GM19328 (cell line): Measurements from ENCODE around the gene GALK2.
"Not testable (repeated sequence)": the region's sequence is repeated elsewhere in the genome, so short reads cannot be mapped to it uniquely, and the experiment has no call there.

Experiments used
- ATAC-seq: cut with Tn5 transposase; IDR thresholded peaks from one replicate; pipeline ENCODE4 v1.9.1; 2021; ENCODE audit warnings: mild to moderate bottlenecking, moderate library complexity; ENCODE audit not compliant: unreplicated experiment

The GALK2 gene

DNA sequence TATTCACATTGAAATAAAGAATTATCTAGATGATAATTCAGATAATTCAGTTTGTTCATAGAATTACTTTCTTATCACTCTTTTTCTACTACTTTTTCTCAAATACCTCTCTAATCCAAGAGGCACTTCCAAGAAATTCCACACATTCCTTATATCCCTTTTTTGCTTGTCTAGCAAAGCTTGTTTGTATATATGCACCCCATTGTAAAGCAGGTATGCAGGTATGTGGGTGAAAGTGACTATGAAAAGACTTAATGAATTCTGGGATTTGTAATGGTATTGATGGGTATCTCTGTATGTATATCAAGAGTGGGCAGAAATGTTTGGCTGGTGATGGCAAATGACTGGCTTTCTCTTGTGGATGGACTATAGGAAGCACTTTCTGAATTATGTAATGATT, 158.9 kb downstream of the GALK2 start:
- ATAC-seq: no peak

DNA sequence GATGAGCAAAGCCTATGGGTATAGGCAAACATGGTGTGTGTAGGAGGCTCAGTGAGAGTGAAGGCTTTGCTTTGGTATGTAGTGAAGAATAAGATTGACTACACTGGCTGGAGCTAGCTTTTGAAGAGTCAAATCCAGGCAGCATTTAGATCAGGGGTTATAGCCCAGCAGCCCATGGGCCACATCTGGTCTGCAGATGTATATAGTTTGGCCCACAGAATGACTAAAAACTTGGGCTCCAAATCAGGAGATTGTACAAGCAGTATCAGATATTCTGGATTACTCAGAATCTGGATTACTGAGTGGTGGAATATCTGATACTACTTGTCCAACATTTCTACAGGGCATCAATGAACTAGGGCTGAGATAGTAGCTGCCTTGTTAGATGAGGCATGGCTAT, 160.1 kb downstream of the GALK2 start:
- ATAC-seq: no peak

DNA sequence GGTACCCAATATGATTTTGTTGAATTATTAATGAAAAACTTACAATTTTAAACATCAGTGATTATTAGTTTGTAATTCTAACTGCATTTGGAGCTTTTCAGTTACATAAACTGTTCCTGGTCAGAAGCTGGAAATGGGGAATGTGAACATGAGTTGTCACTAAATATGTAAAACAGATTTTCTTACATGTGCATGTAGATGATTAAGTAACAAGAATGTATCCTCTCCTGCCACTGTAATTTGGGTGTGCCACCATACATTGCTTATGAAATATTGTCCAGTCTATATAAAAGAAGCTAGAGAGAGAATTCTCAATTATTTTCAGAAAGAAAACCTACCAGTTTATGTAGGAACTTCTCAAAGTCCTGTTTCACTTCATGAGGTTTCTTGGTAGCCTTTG, 161.4 kb downstream of the GALK2 start:
- ATAC-seq: no peak

DNA sequence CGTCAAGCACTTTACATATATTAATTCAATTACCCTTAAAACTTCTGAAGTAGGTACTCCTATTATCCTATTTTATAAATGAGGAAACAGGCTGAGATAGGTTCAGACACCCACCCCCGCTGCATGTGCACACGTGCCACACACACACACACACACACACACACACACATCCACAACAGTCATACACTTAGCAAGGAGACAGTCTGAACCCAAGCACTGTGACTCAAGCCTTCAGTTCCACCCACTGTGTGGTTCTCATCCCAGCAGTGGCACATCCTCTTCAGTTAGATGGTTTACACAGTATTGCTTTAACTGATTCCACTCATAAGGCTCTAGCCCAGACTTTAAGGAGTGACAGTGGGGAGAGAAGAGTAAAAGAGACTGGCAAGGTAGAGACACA, 161.9 kb downstream of the GALK2 start:
- ATAC-seq: no peak

DNA sequence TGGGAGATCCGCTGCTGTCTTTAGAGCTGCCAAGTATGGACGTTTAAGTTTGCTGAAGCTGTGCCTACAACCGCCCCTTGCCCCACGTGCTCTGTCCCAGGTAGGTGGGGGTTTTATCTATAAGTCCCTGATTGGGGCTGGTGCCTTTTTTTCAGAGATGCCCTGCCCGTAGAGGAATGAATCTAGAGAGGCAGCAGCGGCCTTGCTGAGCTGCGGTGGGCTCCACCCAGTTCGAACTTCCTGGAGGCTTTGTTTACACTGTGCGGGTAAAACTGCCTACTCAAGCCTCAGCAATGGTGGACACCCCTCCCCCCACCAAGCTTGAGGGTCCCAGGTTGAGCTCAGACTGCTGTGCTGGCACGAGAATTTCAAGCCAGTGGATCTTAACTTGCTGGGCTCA, 169.6 kb downstream of the GALK2 start:
- ATAC-seq: no peak

DNA sequence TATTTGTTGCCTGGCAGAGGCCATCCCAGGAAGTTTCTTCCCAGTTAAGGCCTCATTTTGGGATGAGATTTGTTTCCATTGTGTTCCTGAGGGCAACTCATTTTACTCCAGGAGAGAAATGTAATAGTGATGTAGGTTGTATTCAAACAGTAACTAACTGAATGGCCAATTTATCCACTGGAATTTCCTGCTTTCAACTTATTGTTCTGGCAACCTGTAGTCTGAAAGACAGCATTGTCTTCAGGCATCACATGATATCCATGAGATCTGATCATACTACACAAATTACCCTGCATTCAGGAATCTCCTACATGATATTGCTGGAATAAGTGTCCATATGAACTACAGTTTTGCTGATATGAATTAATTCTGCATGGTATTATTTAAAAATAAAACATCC, 173.5 kb downstream of the GALK2 start:
- no peak for ATAC-seq

DNA sequence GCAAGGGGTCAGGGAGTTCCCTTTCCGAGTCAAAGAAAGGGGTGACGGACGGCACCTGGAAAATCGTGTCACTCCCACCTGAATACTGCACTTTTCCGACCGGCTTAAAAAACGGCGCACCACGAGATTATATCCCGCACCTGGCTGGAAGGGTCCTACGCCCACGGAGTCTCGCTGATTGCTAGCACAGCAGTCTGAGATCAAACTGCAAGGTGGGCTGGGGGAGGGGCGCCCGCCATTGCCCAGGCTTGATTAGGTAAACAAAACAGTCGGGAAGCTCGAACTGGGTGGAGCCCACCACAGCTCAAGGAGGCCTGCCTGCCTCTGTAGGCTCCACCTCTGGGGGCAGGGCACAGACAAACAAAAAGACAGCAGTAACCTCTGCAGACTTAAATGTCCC, 184.4 kb downstream of the GALK2 start:
- not testable (repeated sequence) for ATAC-seq

DNA sequence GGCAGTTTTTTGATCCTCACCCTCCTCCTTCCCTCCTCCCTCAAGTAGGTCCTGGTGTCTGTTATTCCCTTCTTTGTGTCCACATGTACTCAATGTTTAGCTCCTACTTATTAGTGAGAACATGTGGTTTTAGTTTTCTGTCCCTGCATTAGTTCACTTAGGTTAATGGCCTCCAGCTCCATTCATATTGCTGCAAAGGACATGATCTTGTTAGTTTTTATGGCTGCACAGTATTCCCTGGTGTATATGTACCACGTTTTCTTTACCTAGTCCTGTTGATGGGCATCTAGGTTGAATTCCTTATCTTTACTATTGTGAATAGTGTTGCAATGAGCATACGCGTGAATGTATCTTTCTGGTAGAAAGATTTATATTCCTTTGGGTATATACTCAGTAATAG, 191.3 kb downstream of the GALK2 start:
- no peak for ATAC-seq

DNA sequence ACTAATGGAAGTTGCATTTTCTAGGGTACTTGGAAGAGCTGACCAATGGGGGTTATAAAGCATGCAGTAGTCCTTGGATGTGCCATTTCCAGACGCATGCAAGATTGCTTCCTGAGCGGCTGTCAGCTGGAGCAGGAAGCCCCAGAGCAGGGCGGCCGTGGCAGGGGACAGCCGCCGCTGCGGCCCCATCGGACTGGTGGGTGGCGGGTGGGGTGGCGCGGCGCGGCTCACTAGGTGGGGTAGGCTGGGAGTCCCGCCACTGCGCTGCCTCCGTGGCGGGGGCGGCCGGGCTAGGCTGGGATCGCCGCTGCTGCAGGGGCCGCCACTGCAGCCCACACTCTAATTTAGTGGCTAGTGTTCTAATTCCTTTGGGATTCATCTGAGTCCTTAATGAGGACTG, 196.4 kb downstream of the GALK2 start:
- ATAC-seq: no peak

DNA sequence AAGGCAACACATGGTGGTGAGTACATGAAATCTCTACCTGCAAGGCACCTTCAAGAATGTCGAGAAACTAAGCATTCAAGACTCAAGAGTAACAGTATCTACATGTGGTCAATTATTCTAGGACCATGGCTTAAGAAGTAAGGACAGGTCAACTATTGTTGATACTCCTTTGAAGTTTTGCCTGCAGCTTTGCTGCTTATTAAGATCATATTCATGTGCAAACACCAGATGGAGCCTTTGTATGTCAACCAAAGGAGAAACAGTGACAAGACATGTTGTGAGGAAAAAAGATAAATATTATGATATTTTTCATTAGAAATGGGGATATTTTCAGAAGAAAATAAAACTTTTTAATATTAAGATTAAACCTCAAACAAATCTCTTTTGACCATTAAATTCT, 200.7 kb downstream of the GALK2 start:
- no peak for ATAC-seq

DNA sequence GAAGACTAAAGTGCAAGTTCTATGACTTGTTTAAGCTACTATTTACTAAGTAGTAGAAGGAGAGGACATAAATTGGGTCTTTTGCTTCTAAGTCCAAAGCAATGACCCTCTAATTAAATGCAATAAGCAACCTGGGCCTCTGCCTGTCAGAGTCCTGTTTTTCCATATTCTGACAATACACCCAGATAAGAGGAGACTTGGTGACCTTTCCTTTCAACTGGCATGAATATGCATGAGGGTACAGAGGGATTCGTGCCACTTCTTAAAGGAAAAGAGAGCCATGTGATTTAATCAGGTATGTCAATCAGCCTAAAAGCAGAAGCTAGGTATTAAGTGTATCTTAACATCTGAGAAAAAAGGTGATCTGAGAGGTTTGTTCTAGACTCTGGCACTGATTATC, 202.3 kb downstream of the GALK2 start:
- ATAC-seq: no peak

DNA sequence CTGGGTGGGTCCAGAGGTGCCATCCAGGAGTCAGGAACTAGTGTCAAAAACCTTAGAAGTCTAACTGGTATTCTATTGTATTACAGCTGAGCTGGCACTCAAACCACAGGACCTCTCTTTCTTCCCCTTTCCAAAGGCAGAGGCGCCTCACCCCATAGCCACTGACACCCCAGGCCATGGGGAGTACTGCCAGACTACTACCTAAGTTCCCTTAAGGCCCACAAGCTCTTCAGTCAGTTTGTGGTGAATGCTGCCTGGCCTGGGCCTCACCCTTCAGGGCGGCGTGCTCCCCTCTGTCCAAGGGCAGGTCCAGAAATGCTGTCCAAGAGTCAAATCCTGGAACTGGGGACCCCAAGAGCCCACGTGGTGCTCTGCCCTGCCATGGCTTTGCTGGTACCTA, 209.9 kb downstream of the GALK2 start:
- ATAC-seq: no peak

DNA sequence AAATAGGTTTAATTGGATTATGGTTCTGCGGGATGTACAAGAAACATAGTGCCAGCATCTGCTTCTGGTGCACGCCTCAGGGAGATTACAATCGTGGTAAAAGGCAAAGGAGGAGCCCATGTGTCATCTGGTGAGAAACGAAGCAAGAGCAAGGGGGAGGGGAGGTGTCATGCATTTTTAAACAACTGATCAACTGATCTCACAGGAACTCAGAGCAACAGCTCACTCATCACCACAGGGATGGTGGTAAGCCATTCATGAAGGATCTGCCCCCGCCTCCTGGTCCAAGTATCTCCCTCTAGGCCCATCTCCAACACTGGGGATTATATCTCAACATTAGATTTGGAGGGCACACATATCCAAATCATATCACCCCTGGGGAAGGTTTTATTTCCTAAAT, 210.9 kb downstream of the GALK2 start:
- ATAC-seq: no peak
